Liver (tissue), 9 donors: Measurements from ENCODE around the gene CYB5D1. TPM values are rescaled to one million over a fixed set of nuclear protein-coding genes. Genes with fewer than 3 reads are reported as not detected.

Source experiments
- DNase-seq: peaks from one replicate; pipeline ENCODE4 v3.0.0-alpha.2; 2017; ENCODE audit warnings: low spot score
- H3K27ac ChIP-seq, 2 donors: one replicate each; pipeline ENCODE4 v1.7.0; 2013; ENCODE audit warnings: inconsistent platforms in 2 of 2, low read length in 2 of 2, control low read depth in 1 of 2, low read depth in 1 of 2, mild to moderate bottlenecking in 1 of 2
- H3K27me3 ChIP-seq, 4 donors: one replicate each; pipeline versions ENCODE4 v1.6.1 to v1.7.0; 2013; ENCODE audit warnings: low read length in 3 of 4, inconsistent platforms in 1 of 4, mild to moderate bottlenecking in 1 of 4, moderate library complexity in 1 of 4; ENCODE audit not compliant: control insufficient read depth in 4 of 4, insufficient read depth in 4 of 4
- H3K36me3 ChIP-seq, 4 donors: one replicate each; pipeline versions ENCODE4 v1.6.1 to v1.7.0; 2013; ENCODE audit warnings: low read length in 3 of 4, mild to moderate bottlenecking in 3 of 4, low read depth in 1 of 4, moderate library complexity in 1 of 4; ENCODE audit not compliant: control insufficient read depth in 4 of 4, insufficient read depth in 3 of 4
- H3K4me1 ChIP-seq, 4 donors: one replicate each; pipeline versions ENCODE4 v1.6.1 to v1.7.0; 2013; ENCODE audit warnings: low read length in 3 of 4, mild to moderate bottlenecking in 3 of 4, moderate library complexity in 1 of 4; ENCODE audit not compliant: control insufficient read depth in 4 of 4, insufficient read depth in 4 of 4
- H3K4me3 ChIP-seq, 3 donors: one replicate each; pipeline versions ENCODE4 v1.6.1 to v1.7.0; 2013; ENCODE audit warnings: low read length in 3 of 3, control low read depth in 1 of 3, low read depth in 1 of 3, mild to moderate bottlenecking in 1 of 3
- H3K9ac ChIP-seq, 2 donors: one replicate each; pipeline ENCODE4 v1.7.0; 2013; ENCODE audit warnings: low read length in 2 of 2, mild to moderate bottlenecking in 2 of 2, moderate library complexity in 2 of 2, control low read depth in 1 of 2, low read depth in 1 of 2
- H3K9me3 ChIP-seq, 4 donors: one replicate each; pipeline versions ENCODE4 v1.6.1 to v1.7.0; 2013; ENCODE audit warnings: low read length in 3 of 4; ENCODE audit not compliant: control insufficient read depth in 4 of 4
- ATF3 ChIP-seq: IDR thresholded peaks from 2 replicates; pipeline ENCODE4 v1.6.1; 2016; ENCODE audit warnings: antibody characterized with exemption
- EGR1 ChIP-seq, 2 donors: IDR thresholded peaks; 2 replicates each; pipeline ENCODE4 v1.6.1; 2016 to 2018; ENCODE audit warnings: antibody characterized with exemption in 2 of 2, low read depth in 2 of 2
- FOXA1 ChIP-seq: IDR thresholded peaks from 2 replicates; pipeline ENCODE4 v1.6.1; 2016; ENCODE audit warnings: antibody characterized with exemption
- FOXA2 ChIP-seq: IDR thresholded peaks from 2 replicates; pipeline ENCODE4 v1.6.1; 2016; ENCODE audit warnings: antibody characterized with exemption
- GABPA ChIP-seq, 2 donors: IDR thresholded peaks in 1 of 2; conservative IDR thresholded peaks in 1 of 2; 2 replicates each; pipeline ENCODE4 v1.6.1; 2016; ENCODE audit warnings: antibody characterized with exemption in 2 of 2, mild to moderate bottlenecking in 1 of 2, moderate library complexity in 1 of 2
- HNF4A ChIP-seq, 2 donors: conservative IDR thresholded peaks; 2 replicates each; pipeline ENCODE4 v1.6.1; 2016; ENCODE audit warnings: antibody characterized with exemption in 2 of 2, mild to moderate bottlenecking in 2 of 2
- HNF4G ChIP-seq: IDR thresholded peaks from 2 replicates; pipeline ENCODE4 v1.6.1; 2016; ENCODE audit warnings: antibody characterized with exemption
- JUND ChIP-seq, 2 donors: IDR thresholded peaks; 2 replicates each; pipeline ENCODE4 v1.6.1; 2016; ENCODE audit warnings: antibody characterized with exemption in 2 of 2
- MAX ChIP-seq: IDR thresholded peaks from 2 replicates; pipeline ENCODE4 v1.6.1; 2016; ENCODE audit warnings: antibody characterized with exemption
- NR2F2 ChIP-seq: IDR thresholded peaks from 2 replicates; pipeline ENCODE4 v1.6.1; 2016; ENCODE audit warnings: antibody characterized with exemption
- RAD21 ChIP-seq, 2 donors: IDR thresholded peaks; 2 replicates each; pipeline ENCODE4 v1.6.1; 2016; ENCODE audit warnings: antibody characterized with exemption in 2 of 2, mild to moderate bottlenecking in 2 of 2
- RXRA ChIP-seq, 2 donors: IDR thresholded peaks; 2 replicates each; pipeline ENCODE4 v1.6.1; 2017 to 2018; ENCODE audit warnings: antibody characterized with exemption in 2 of 2, mild to moderate bottlenecking in 1 of 2
- SP1 ChIP-seq: IDR thresholded peaks from 2 replicates; pipeline ENCODE4 v1.6.1; 2018; ENCODE audit warnings: antibody characterized with exemption, mild to moderate bottlenecking
- TAF1 ChIP-seq: conservative IDR thresholded peaks from 2 replicates; pipeline ENCODE4 v1.6.1; 2016; ENCODE audit warnings: antibody characterized with exemption, mild to moderate bottlenecking
- YY1 ChIP-seq: IDR thresholded peaks from 2 replicates; pipeline ENCODE4 v1.6.1; 2016; ENCODE audit warnings: antibody characterized with exemption, mild to moderate bottlenecking
- ZBTB33 ChIP-seq: IDR thresholded peaks from 2 replicates; pipeline ENCODE4 v1.6.1; 2016; ENCODE audit warnings: antibody characterized with exemption
- WGBS: extraction: QIAGEN DNeasy Blood & Tissue Kit; methylation state at CpG from one replicate; pipeline ENCODE4 v1.1.7; 2013; 5-methylcytosine and 5-hydroxymethylcytosine counted together
- polyA plus RNA-seq, 2 donors: library from polyadenylated mRNA; stranded (reverse) in 1 of 2; unstranded in 1 of 2; fragments of 200-250 nt in 1 of 2; fragments of >200 nt in 1 of 2; fragmentation: Nextera tagmentation in 1 of 2; extraction: Ambion mirVana in 1 of 2; gene quantifications; one replicate each; pipeline versions ENCODE4 v1.2.1 to v1.2.3, GENCODE V29; 2013 to 2015
- total RNA-seq, 2 donors: library from RNA; depleted of rRNA; stranded (reverse); fragments of >200 nt; gene quantifications; one replicate each; pipeline ENCODE4 v1.2.3, GENCODE V29; 2014
- TF ChIP-seq, protein P1 (sequence below): fragments of 150-350 bp; IDR thresholded peaks from 2 replicates; pipeline ENCODE4 v1.5.1; 2017; ENCODE audit warnings: improper control_type of control experiment, low read depth, low read length; ENCODE audit not compliant: missing input control
- donor health status: healthy.
- donor health status: healthy.
- donor health status: healthy.
- donor health status: healthy.
- donor health status: healthy.

The CYB5D1 gene
- total and polyA plus RNA-seq, 4 donors, result 2.5 to 12.0 (median 6.6) TPM

GRCh38 chr17:7903154-7904103 lies 45.6 kb downstream of the CYB5D1 start:
- H3K27ac ChIP-seq, result no peak overlapping the region
- H3K27me3 ChIP-seq, result no peaks in the 10 kb centered on the region
- 89% methylated on average over 22 of the region's 22 CpGs for WGBS
- no peaks in the 10 kb centered on the region for H3K9me3 ChIP-seq
- H3K9ac ChIP-seq, result no peak overlapping the region
- DNase-seq, result no peak
- peaks cover 0 to 41% (median 9%) of the 10 kb centered on the region in 4 donors for H3K36me3 ChIP-seq
- no peak overlapping the region for H3K4me3 ChIP-seq
- H3K4me1 ChIP-seq, result no peaks in the 10 kb centered on the region
- TF ChIP-seq GABPA (IDR thresholded peaks at IDR 0.05 in 1 of 2, conservative IDR thresholded peaks at IDR 0.05 in 1 of 2) (no peak), SP1 (no peak), YY1 (no peak), ATF3 (no peak), EGR1 (IDR thresholded peaks at IDR 0.05; ENCODE audit: low read depth in 2 of 2) (no peak), MAX (no peak)

- 95% methylated on average over 29 of the region's 29 CpGs for WGBS
- no peak for DNase-seq
- Histone ChIP-seq H3K9ac (no peak overlapping the region), H3K4me1 (no peaks in the 10 kb centered on the region), H3K36me3 (peaks cover 2 to 35% (median 8%) of the 10 kb centered on the region in 4 donors), H3K27me3 (no peaks in the 10 kb centered on the region), H3K4me3 (no peak overlapping the region), H3K9me3 (no peaks in the 10 kb centered on the region), H3K27ac (no peak overlapping the region)
- TF ChIP-seq, protein P1, sequence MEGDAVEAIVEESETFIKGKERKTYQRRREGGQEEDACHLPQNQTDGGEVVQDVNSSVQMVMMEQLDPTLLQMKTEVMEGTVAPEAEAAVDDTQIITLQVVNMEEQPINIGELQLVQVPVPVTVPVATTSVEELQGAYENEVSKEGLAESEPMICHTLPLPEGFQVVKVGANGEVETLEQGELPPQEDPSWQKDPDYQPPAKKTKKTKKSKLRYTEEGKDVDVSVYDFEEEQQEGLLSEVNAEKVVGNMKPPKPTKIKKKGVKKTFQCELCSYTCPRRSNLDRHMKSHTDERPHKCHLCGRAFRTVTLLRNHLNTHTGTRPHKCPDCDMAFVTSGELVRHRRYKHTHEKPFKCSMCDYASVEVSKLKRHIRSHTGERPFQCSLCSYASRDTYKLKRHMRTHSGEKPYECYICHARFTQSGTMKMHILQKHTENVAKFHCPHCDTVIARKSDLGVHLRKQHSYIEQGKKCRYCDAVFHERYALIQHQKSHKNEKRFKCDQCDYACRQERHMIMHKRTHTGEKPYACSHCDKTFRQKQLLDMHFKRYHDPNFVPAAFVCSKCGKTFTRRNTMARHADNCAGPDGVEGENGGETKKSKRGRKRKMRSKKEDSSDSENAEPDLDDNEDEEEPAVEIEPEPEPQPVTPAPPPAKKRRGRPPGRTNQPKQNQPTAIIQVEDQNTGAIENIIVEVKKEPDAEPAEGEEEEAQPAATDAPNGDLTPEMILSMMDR, result no peak
- TF ChIP-seq RAD21 (IDR thresholded peaks at IDR 0.05) (no peak), MAX (no peak), GABPA (IDR thresholded peaks at IDR 0.05 in 1 of 2, conservative IDR thresholded peaks at IDR 0.05 in 1 of 2) (no peak), ZBTB33 (no peak), RXRA (IDR thresholded peaks at IDR 0.05) (no peak), TAF1 (no peak), FOXA2 (no peak), JUND (IDR thresholded peaks at IDR 0.05) (no peak), NR2F2 (no peak), HNF4G (no peak), EGR1 (IDR thresholded peaks at IDR 0.05; ENCODE audit: low read depth in 2 of 2) (no peak), YY1 (no peak), FOXA1 (no peak), ATF3 (no peak), SP1 (no peak), HNF4A (conservative IDR thresholded peaks at IDR 0.05) (no peak)
Observed at GRCh38 chr17:7909089-7909488, 51.3 kb downstream of the CYB5D1 start.
